Suprapubic skin (tissue), 3 donors: ENCODE results near the gene CGNL1.

Experiments
- EP300 ChIP-seq: sonication (generic); formaldehyde crosslinking; IDR thresholded peaks from one replicate; pipeline ENCODE4 v1.6.1; 2017; ENCODE audit warnings: antibody characterized with exemption
- POLR2A ChIP-seq, 2 donors: fragments of 450-650 bp; IDR thresholded peaks; one replicate each; pipeline ENCODE4 v1.6.1; 2017; ENCODE audit warnings: antibody characterized with exemption in 2 of 2, mild to moderate bottlenecking in 2 of 2, moderate library complexity in 2 of 2
- TF ChIP-seq, protein P1 (sequence below), 2 donors: fragments of 200-600 bp in 1 of 2; fragments of 450-650 bp in 1 of 2; sonication (generic) in 1 of 2; IDR thresholded peaks; one replicate each; pipeline ENCODE4 v1.5.1; 2016 to 2019; ENCODE audit warnings: antibody characterized with exemption in 2 of 2, mild to moderate bottlenecking in 1 of 2, moderate library complexity in 1 of 2

DNA sequence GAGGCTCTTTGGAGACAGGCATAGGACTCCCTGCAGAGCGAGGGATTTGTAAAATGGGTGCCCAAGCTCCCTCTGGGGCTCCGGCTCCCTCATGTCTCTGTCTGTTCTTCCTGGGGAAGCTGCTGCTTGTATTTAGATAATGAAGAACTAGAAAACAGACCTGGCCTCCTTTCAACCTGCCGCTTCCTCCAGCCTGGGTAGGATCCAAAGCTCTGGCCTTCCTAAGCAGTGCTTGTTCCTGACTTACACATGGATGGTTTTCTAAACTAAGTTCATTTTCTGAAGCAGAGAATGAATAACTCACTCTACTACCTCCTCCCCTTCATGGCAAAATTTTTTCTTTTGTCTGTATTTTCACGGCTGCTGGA is 178.5 kb downstream of the CGNL1 start:
- no peak for TF ChIP-seq POLR2A (IDR thresholded peaks at IDR 0.05)
- TF ChIP-seq, protein P1, sequence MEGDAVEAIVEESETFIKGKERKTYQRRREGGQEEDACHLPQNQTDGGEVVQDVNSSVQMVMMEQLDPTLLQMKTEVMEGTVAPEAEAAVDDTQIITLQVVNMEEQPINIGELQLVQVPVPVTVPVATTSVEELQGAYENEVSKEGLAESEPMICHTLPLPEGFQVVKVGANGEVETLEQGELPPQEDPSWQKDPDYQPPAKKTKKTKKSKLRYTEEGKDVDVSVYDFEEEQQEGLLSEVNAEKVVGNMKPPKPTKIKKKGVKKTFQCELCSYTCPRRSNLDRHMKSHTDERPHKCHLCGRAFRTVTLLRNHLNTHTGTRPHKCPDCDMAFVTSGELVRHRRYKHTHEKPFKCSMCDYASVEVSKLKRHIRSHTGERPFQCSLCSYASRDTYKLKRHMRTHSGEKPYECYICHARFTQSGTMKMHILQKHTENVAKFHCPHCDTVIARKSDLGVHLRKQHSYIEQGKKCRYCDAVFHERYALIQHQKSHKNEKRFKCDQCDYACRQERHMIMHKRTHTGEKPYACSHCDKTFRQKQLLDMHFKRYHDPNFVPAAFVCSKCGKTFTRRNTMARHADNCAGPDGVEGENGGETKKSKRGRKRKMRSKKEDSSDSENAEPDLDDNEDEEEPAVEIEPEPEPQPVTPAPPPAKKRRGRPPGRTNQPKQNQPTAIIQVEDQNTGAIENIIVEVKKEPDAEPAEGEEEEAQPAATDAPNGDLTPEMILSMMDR (IDR thresholded peaks at IDR 0.05): no peak
- no peak for TF ChIP-seq EP300
